HG03045 (cell line): ENCODE results near the gene ZDHHC7.

Experiments
- ATAC-seq: cut with Tn5 transposase; IDR thresholded peaks from one replicate; pipeline ENCODE4 v1.9.1; 2021; ENCODE audit warnings: mild to moderate bottlenecking, moderate library complexity; ENCODE audit not compliant: unreplicated experiment

The ZDHHC7 gene

DNA sequence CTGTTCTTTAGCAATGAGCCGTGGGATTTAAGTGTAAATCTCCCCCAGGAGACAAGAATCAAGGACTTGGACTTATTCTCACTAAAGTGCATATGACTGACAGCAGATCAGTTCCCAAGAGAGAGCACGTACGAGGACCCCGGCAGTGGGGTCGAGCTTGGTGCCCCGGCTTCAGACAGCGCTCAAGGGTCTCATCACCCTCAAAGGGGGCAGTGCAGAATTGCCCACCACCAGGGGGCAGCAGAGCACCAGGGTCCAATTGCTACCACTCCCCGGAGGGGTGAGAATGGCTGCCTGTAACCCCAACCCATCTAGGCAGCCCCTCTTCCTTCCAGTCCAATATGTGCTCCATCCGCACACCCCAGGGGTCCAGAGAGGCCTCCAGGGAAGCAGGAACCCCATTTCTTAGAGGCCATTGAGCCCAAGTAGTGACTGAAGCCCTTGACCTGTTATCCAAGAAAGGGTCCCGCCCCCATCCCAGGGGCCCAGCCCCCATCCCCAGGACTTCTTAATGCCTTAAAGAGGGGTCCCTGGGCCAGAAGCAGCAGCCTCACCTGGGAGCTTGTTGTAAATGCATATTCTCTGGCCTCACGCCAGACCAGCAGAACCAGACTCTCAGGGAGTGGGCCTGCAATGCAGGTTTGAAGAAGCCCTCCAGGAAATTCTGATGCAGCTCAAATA is 86.1 kb downstream of the ZDHHC7 start:
- no peak for ATAC-seq

DNA sequence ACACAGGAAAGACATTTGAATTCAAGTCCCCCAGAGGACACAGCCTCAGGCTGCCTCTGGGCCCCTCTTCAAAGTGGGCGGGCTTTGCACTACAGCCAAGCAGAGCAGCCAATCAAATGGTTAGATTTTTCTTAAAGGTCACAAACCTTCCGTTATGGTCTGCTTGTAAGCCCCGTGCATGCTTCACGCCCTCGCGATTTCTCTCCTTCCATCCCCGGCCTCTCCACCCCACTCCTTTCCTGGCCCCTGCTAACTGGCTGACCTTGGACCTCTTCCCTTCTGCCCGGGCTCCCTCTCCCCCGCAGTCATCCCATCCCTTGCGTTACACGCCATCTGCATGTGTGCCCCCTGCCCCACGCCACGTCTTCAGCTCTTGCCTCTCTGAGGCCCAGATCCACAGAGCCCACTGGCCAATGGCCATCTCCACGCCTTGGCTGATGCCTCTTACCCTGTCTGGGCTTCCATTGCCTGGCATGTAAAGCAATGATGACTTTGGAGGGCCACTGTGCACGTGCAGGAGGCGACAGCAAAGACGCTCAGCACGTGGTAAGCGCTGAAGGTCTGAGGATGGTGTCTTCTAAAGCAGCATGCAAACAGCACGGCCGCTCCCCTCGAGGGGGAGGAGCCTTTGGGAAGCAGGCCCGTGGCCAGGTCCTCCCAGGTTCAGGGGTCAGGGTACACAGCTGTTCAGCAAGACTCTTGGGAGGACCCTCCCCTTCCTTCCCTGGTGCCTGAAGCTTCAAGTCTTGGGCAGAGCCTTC is 86.8 kb downstream of the ZDHHC7 start:
- no peak for ATAC-seq
